A549 (cell line): ENCODE data around the gene RELL2. TPM values are rescaled to one million over a fixed set of nuclear protein-coding genes. Genes with fewer than 3 reads are reported as not detected.

Experiments
- ATAC-seq, 2 experiments: fragments of 200-7000 bp in 1 of 2; fragments of >200 bp in 1 of 2; cut with Nextera tagmentation in 1 of 2; cut with Tn5 transposase in 1 of 2; 3 replicates each; pipeline versions ENCODE4 v1.8.0 to v1.9.1; 2018 to 2020; ENCODE audit warnings: mild to moderate bottlenecking in 1 of 2, moderate library complexity in 1 of 2
- CTCF ChIA-PET: fragments of 300-600 bp; sonication (Branson Sonifier 250); formaldehyde crosslinking; extraction: SDS; loops from one replicate; lab custom pipeline; 2021; ENCODE audit warnings: antibody characterized with exemption, inconsistent platforms; lab: Yijun Ruan, JAX
- POLR2A ChIA-PET: fragments of 350-600 bp; formaldehyde crosslinking; extraction: SDS; loops from one replicate; lab custom pipeline; 2021; ENCODE audit warnings: antibody characterized with exemption, inconsistent platforms; lab: Yijun Ruan, JAX
- DNase-seq, 2 experiments: peaks; one replicate each; pipeline versions ENCODE4 v3.0.0 to v3.0.0-alpha.2; 2011 to 2016; ENCODE audit warnings: low read depth in 1 of 2, low spot score in 1 of 2
- FAIRE-seq: peaks from 2 replicates; lab custom pipeline; 2011; peaks lifted over from hg19 to GRCh38; lab: Jason Lieb, UNC
- H3K27ac ChIP-seq, 2 experiments: fragments of >200 bp; sonication (Bioruptor Twin); formaldehyde crosslinking; 3 replicates each; pipeline ENCODE4 v1.5.1; 2016 to 2017
- H3K4me1 ChIP-seq: fragments of >200 bp; sonication (Bioruptor Twin); formaldehyde crosslinking; 3 replicates; pipeline ENCODE4 v1.6.1; 2016
- H3K4me2 ChIP-seq: fragments of >200 bp; sonication (Bioruptor Twin); formaldehyde crosslinking; 3 replicates; pipeline ENCODE4 v1.6.1; 2016
- H3K4me3 ChIP-seq: fragments of >200 bp; sonication (Bioruptor Twin); formaldehyde crosslinking; 3 replicates; pipeline ENCODE4 v1.5.1; 2016
- H3K9me3 ChIP-seq: fragments of >200 bp; sonication (Bioruptor Twin); formaldehyde crosslinking; 3 replicates; pipeline ENCODE4 v1.6.1; 2016
- BHLHE40 ChIP-seq: IDR thresholded peaks from 2 replicates; pipeline ENCODE4 v1.6.1; 2012; ENCODE audit warnings: low read depth, low read length, inconsistent platforms
- CEBPB ChIP-seq, 2 experiments: fragments of >200 bp in 1 of 2; sonication (Bioruptor Twin) in 1 of 2; formaldehyde crosslinking in 1 of 2; IDR thresholded peaks; 2 replicates each; pipeline ENCODE4 v1.6.1; 2012 to 2016
- GATA3 ChIP-seq: IDR thresholded peaks from 2 replicates; pipeline ENCODE4 v1.6.1; 2012; ENCODE audit warnings: borderline replicate concordance
- HDAC2 ChIP-seq: fragments of 200-600 bp; sonication (generic); IDR thresholded peaks from 2 replicates; pipeline ENCODE4 v1.6.1; 2016
- HEYL ChIP-seq: fragments of 250-450 bp; sonication (Bioruptor Pico); IDR thresholded peaks from 2 replicates; pipeline ENCODE4 v1.8.0; 2021; ENCODE audit warnings: mild to moderate bottlenecking, moderate library complexity
- JUN ChIP-seq, 2 experiments: fragments of >200 bp; sonication (Bioruptor Twin); formaldehyde crosslinking; IDR thresholded peaks; 2 replicates in 1 of 2; 3 replicates in 1 of 2; pipeline ENCODE4 v1.6.1; 2016 to 2017
- JUNB ChIP-seq: fragments of >200 bp; sonication (Bioruptor Twin); formaldehyde crosslinking; IDR thresholded peaks from 2 replicates; pipeline ENCODE4 v1.6.1; 2016
- KDM1A ChIP-seq: fragments of 200-600 bp; sonication (generic); IDR thresholded peaks from 2 replicates; pipeline ENCODE4 v1.6.1; 2016; ENCODE audit warnings: low read depth, mild to moderate bottlenecking
- KDM5A ChIP-seq: fragments of 200-600 bp; sonication (generic); IDR thresholded peaks from 2 replicates; pipeline ENCODE4 v1.6.1; 2016; ENCODE audit warnings: antibody characterized with exemption, mild to moderate bottlenecking
- MAZ ChIP-seq: fragments of 150-350 bp; IDR thresholded peaks from 2 replicates; pipeline ENCODE4 v1.6.1; 2014; ENCODE audit warnings: antibody characterized with exemption, low read depth, low read length, borderline replicate concordance
- PHF8 ChIP-seq: fragments of 200-600 bp; sonication (generic); IDR thresholded peaks from 2 replicates; pipeline ENCODE4 v1.6.1; 2016; ENCODE audit warnings: low read depth, mild to moderate bottlenecking, antibody characterized with exemption, moderate library complexity, borderline replicate concordance
- POLR2AphosphoS2 ChIP-seq: conservative IDR thresholded peaks from 2 replicates; pipeline ENCODE4 v1.6.1; 2012; ENCODE audit warnings: low read length, improper control_type of control experiment, inconsistent platforms
- RNF2 ChIP-seq: fragments of 200-600 bp; sonication (generic); IDR thresholded peaks from 2 replicates; pipeline ENCODE4 v1.6.1; 2016; ENCODE audit warnings: low read depth, mild to moderate bottlenecking, antibody characterized with exemption, moderate library complexity, borderline replicate concordance
- TFCP2L1 ChIP-seq: fragments of 250-450 bp; sonication (Bioruptor Pico); IDR thresholded peaks from 2 replicates; pipeline ENCODE4 v1.5.0; 2021; ENCODE audit warnings: mild to moderate bottlenecking
- WGBS: methylation state at CpG from one replicate; pipeline ENCODE4 v1.1.6; 2017; ENCODE audit errors: missing lambda C conversion rate; 5-methylcytosine and 5-hydroxymethylcytosine counted together
- polyA plus RNA-seq, 4 experiments: library from polyadenylated mRNA; depleted of rRNA in 3 of 4; stranded (reverse); fragments of >200 nt; fragmentation: RNase III in 1 of 4; extraction: RNeasy Plus Mini Kit Qiagen cat#74134 plus additional on column Dnase treatment in 1 of 4; gene quantifications; 2 replicates in 3 of 4; 3 replicates in 1 of 4; pipeline ENCODE4 v1.2.3, GENCODE V29; 2011 to 2017
- TF ChIP-seq, protein P1 (sequence below): fragments of 200-600 bp; sonication (generic); IDR thresholded peaks from 2 replicates; pipeline ENCODE4 v1.6.1; 2016; ENCODE audit warnings: antibody characterized with exemption, mild to moderate bottlenecking, moderate library complexity
- TF ChIP-seq, protein P2 (sequence below): fragments of 150-350 bp; IDR thresholded peaks from 2 replicates; pipeline ENCODE4 v1.6.1; 2014; ENCODE audit warnings: low read depth, mild to moderate bottlenecking, low read length
- TF ChIP-seq, protein P3 (sequence below): fragments of 250-450 bp; sonication (Bioruptor Pico); IDR thresholded peaks from 2 replicates; pipeline ENCODE4 v1.5.0; 2020; ENCODE audit warnings: low read depth, mild to moderate bottlenecking, moderate library complexity
- TF ChIP-seq, protein P4 (sequence below): fragments of >200 bp; sonication (Bioruptor Twin); formaldehyde crosslinking; IDR thresholded peaks from 2 replicates; pipeline ENCODE4 v1.6.1; 2016
- TF ChIP-seq, protein P5 (sequence below): fragments of >200 bp; sonication (Bioruptor Twin); formaldehyde crosslinking; IDR thresholded peaks from 3 replicates; pipeline ENCODE4 v1.5.1; 2016

The RELL2 gene
- polyA plus RNA-seq, 2 of the 4 experiments (the other 2 are of a cell fraction): 3.6 to 6.5 TPM

DNA sequence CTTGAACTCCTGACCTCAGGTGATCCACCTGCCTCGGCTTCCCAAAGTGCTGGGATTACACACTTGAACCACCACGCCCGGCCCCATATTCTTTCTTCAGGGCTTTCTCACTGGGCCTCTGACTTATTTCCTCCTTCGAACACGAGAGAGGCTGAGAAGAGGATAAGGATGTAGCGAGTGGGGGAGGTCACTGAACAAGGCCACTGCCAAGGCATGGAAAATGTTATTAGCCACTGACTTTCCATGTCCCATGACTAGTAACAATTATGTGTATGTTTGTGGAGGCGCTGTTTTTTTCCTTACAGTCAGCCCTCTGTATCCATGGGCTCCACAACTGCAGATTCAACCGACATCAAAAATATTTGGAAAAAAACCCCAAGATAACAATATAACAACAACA is 26.7 kb downstream of the RELL2 start:
- H3K4me2 ChIP-seq: no peak overlapping the region
- H3K9me3 ChIP-seq: no peaks in the 10 kb centered on the region
- ChIA-PET CTCF (interaction anchor here (0.6 to 11.0 kb wide), 9 partner anchors 12 to 297 kb away, joined by 3 to 120 read pairs (median 5); partner anchors contain the start of genes ARAP3, FCHSD1 and PCDH1), POLR2A (no interaction called here)
- no peak overlapping the region for H3K4me3 ChIP-seq
- FAIRE-seq (no peak), DNase-seq (no peak), ATAC-seq (no peak)
- 88% methylated on average over 8 of the region's 8 CpGs for WGBS
- no peak for TF ChIP-seq JUNB
- TF ChIP-seq CEBPB (IDR thresholded peaks at IDR 0.05): no peak
- no peak for TF ChIP-seq MAZ
- TF ChIP-seq, protein P1, sequence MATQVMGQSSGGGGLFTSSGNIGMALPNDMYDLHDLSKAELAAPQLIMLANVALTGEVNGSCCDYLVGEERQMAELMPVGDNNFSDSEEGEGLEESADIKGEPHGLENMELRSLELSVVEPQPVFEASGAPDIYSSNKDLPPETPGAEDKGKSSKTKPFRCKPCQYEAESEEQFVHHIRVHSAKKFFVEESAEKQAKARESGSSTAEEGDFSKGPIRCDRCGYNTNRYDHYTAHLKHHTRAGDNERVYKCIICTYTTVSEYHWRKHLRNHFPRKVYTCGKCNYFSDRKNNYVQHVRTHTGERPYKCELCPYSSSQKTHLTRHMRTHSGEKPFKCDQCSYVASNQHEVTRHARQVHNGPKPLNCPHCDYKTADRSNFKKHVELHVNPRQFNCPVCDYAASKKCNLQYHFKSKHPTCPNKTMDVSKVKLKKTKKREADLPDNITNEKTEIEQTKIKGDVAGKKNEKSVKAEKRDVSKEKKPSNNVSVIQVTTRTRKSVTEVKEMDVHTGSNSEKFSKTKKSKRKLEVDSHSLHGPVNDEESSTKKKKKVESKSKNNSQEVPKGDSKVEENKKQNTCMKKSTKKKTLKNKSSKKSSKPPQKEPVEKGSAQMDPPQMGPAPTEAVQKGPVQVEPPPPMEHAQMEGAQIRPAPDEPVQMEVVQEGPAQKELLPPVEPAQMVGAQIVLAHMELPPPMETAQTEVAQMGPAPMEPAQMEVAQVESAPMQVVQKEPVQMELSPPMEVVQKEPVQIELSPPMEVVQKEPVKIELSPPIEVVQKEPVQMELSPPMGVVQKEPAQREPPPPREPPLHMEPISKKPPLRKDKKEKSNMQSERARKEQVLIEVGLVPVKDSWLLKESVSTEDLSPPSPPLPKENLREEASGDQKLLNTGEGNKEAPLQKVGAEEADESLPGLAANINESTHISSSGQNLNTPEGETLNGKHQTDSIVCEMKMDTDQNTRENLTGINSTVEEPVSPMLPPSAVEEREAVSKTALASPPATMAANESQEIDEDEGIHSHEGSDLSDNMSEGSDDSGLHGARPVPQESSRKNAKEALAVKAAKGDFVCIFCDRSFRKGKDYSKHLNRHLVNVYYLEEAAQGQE: no peak
- TF ChIP-seq HDAC2: no peak
- no peak for TF ChIP-seq GATA3
- TF ChIP-seq, protein P2, sequence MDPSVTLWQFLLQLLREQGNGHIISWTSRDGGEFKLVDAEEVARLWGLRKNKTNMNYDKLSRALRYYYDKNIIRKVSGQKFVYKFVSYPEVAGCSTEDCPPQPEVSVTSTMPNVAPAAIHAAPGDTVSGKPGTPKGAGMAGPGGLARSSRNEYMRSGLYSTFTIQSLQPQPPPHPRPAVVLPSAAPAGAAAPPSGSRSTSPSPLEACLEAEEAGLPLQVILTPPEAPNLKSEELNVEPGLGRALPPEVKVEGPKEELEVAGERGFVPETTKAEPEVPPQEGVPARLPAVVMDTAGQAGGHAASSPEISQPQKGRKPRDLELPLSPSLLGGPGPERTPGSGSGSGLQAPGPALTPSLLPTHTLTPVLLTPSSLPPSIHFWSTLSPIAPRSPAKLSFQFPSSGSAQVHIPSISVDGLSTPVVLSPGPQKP: no peak
- TF ChIP-seq, protein P3, sequence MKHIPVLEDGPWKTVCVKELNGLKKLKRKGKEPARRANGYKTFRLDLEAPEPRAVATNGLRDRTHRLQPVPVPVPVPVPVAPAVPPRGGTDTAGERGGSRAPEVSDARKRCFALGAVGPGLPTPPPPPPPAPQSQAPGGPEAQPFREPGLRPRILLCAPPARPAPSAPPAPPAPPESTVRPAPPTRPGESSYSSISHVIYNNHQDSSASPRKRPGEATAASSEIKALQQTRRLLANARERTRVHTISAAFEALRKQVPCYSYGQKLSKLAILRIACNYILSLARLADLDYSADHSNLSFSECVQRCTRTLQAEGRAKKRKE (CRISPR knock-in tag): no peak
- TF ChIP-seq RNF2: no peak
- no peak for TF ChIP-seq HEYL (CRISPR knock-in tag)
- TF ChIP-seq KDM5A: no peak
- TF ChIP-seq, protein P4, sequence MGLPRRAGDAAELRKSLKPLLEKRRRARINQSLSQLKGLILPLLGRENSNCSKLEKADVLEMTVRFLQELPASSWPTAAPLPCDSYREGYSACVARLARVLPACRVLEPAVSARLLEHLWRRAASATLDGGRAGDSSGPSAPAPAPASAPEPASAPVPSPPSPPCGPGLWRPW: no peak
- no peak for TF ChIP-seq POLR2AphosphoS2
- TF ChIP-seq, protein P5, sequence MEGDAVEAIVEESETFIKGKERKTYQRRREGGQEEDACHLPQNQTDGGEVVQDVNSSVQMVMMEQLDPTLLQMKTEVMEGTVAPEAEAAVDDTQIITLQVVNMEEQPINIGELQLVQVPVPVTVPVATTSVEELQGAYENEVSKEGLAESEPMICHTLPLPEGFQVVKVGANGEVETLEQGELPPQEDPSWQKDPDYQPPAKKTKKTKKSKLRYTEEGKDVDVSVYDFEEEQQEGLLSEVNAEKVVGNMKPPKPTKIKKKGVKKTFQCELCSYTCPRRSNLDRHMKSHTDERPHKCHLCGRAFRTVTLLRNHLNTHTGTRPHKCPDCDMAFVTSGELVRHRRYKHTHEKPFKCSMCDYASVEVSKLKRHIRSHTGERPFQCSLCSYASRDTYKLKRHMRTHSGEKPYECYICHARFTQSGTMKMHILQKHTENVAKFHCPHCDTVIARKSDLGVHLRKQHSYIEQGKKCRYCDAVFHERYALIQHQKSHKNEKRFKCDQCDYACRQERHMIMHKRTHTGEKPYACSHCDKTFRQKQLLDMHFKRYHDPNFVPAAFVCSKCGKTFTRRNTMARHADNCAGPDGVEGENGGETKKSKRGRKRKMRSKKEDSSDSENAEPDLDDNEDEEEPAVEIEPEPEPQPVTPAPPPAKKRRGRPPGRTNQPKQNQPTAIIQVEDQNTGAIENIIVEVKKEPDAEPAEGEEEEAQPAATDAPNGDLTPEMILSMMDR: no peak
- no peak for TF ChIP-seq JUN (IDR thresholded peaks at IDR 0.05)
- TF ChIP-seq KDM1A: no peak
- TF ChIP-seq PHF8: no peak
- no peak for TF ChIP-seq TFCP2L1 (CRISPR knock-in tag)
- no peak for TF ChIP-seq BHLHE40
- peaks cover 4% of the 10 kb centered on the region; the same call in 1 of the 3 replicates for H3K4me1 ChIP-seq
- H3K27ac ChIP-seq: no peak overlapping the region
